Smooth muscle cell of the pulmonary artery (primary cell): ENCODE results near the gene METTL13. TPM values are rescaled to one million over a fixed set of nuclear protein-coding genes. Genes with fewer than 3 reads are reported as not detected.

Experiments
- total RNA-seq: library from RNA; depleted of rRNA; stranded (reverse); fragments of >200 nt; gene quantifications from 2 replicates; pipeline ENCODE4 v1.2.3, GENCODE V29; 2014

Gene METTL13, protein sequence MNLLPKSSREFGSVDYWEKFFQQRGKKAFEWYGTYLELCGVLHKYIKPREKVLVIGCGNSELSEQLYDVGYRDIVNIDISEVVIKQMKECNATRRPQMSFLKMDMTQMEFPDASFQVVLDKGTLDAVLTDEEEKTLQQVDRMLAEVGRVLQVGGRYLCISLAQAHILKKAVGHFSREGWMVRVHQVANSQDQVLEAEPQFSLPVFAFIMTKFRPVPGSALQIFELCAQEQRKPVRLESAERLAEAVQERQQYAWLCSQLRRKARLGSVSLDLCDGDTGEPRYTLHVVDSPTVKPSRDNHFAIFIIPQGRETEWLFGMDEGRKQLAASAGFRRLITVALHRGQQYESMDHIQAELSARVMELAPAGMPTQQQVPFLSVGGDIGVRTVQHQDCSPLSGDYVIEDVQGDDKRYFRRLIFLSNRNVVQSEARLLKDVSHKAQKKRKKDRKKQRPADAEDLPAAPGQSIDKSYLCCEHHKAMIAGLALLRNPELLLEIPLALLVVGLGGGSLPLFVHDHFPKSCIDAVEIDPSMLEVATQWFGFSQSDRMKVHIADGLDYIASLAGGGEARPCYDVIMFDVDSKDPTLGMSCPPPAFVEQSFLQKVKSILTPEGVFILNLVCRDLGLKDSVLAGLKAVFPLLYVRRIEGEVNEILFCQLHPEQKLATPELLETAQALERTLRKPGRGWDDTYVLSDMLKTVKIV
- total RNA-seq, result 20.5 and 24.9 TPM in 2 replicates

GRCh38 chr1:171781176-171781875 is at the start of gene METTL13:
METTL13 (plus strand) TSS chr1:171781660; CDS start chr1:171781968, 308 bp downstream.

GRCh38 chr1:171741872-171742576 is 39.4 kb upstream of the METTL13 start, which contains the start of gene VAMP4:
VAMP4 (minus strand) TSS chr1:171742065; CDS start chr1:171738414, 3,651 bp downstream.

GRCh38 chr1:171841050-171841910 is 59.8 kb downstream of the METTL13 start, which contains the start of gene DNM3:
DNM3 (plus strand) TSS chr1:171841498; CDS start chr1:171841657, 159 bp downstream.

Other genes starting within 250 kb of the METTL13 start
- 0.17 TPM in 1 of 2 replicates, not detected in the other for gene MYOCOS, start 159.4 kb upstream of the METTL13 start, total RNA-seq
- 0.13 TPM in 1 of 2 replicates, not detected in the other for gene MYOC, start 129.0 kb upstream of the METTL13 start, total RNA-seq
- gene VAMP4, start 39.6 kb upstream of the METTL13 start, total RNA-seq, result 6.6 and 10.0 TPM in 2 replicates
- 0.76 and 0.78 TPM in 2 replicates for gene DNM3, start 59.8 kb downstream of the METTL13 start, total RNA-seq